Stimulated activated CD8-positive, alpha-beta memory T cell treated with anti-CD3 and anti-CD28 coated beads, Interleukin-12 subunit alpha, Interleukin-12 subunit beta, amount 100 ng/mL, for 24 hours (primary cell): ENCODE measurements around the gene CASKIN2.
"Not testable (repeated sequence)": the region's sequence is repeated elsewhere in the genome, so short reads cannot be mapped to it uniquely, and the experiment has no call there.

ENCODE experiments used
- DNase-seq: peaks from one replicate; pipeline ENCODE4 v3.0.0-alpha.2; 2020; ENCODE audit errors: extremely low read depth

Gene CASKIN2

DNA sequence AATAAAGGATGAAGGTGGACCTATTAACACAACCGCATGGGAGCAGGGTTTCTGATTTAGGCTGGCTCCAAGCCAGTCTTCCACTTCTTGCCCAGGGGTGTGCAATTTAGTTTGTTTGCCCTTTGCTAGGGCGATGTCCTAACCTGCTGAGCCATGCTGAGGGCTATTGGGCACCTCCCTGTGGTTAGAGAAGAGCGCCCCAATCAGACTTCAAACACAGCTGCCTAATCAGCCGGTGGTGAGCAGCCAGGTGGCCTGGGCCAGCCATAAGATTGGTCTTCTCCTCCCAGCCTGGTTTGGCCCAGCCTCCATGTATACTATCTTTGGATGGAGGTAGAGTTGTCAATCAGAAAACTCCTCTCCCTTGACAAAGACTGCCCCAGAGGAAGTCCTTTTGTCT lies 43.2 kb downstream of the CASKIN2 start:
- DNase-seq, result no peak

DNA sequence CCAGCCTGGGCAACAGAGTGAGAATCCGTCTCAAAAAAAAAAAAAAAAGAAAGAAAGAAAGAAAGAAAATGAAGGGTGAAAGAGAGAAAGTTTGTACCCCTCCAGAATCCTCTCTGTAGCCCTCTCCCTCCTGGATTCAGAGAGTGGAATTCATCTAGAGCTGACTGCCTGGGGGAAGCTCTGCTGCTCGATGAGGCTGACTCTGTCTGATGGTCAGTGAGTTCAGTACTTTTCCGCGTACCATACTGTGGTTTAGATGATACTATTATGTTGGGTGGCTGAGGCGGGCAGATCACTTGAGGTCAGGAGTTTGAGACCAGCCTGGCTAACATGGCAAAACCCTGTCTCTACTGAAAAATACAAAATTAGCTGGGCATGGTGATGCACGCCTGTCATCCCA lies 44.1 kb downstream of the CASKIN2 start:
- DNase-seq, result no peak

DNA sequence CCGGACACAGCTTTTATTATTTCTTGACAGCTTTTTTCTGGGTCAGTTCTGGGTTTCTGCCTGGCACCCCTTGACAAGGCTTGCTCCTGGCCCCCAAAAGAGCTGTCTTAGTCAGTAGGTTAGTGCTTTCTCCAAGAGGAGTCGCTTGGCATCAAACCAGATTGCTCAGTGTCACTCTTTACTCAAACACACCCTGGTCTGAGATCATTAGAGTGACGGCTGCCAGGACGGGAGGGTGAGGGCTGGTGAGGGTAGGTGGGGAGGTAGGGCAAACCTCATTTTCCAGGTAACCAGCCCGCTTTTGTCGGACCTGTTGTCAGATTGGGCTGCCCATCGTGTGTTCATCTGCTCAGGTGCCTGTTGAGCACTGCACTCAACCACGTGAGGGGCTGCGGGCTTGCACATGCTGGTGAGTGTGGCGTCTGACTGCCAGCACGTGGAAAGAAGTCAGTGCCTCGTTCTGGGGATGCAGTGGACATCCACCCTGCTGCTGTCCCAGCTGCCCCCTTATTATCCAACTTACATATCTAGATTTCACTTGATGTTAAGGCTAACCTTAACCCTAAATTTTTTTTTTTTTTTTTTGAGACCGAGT lies 46.5 kb downstream of the CASKIN2 start:
- no peak for DNase-seq

DNA sequence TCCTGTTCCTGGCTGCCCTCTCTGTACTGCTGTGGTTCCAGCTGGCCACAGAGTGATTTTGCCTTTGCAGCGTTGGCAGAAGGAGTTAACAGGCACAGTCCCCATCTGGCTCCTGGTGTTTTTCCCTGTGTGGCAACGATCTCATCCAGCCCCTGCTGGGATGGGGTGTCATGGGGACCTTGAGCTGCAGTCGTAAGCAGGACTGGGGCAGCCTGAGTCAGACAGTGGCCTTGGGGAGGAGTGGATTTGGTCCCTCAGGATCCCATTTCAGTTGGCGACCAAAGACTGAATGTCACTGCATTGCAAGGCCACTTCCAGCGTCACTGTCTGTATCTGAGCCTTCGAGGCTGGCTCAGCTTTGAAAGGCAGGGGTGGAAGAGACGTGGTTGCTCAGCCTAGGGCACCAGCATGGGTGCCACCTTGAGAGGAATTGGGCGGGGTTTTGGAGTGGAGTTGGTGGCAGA lies 47.0 kb downstream of the CASKIN2 start:
- no peak for DNase-seq

DNA sequence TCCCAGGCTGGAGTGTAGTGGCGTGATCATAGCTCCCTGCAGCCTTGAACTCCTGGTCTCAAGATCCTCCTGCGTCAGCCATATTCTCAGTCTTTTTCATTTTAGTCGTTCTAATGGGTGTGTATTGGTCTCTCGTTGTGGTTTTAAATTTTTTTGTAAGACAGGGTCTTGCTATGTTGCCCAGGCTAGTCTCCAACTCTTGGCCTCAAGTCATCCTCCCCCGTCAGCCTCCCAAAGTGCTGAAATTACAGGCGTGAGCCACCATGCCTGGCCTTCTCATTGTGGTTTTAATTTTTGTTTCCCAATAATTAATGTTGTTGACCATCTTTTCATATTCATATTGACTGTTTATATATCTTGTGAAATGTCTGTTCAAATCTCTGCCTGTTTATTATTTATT lies 50.3 kb downstream of the CASKIN2 start:
- DNase-seq, result no peak

DNA sequence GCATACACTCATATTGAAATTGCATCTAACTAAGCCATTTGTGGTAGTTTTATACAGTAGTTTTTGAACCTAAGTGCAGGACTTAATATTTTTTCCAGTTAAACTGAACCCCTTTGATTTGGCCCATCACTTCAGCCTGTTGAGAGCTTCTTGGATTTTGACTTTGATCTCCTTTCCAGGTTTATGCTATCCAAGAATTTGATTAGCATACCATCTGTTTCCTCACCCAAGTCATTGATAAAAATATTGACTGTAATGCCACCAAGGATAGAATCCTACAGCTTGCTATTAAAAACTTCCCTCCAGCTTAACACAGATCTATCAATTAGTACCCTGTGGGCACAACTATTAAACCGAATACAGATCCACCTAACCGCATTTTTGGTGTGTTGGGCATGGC lies 51.7 kb downstream of the CASKIN2 start:
- no peak for DNase-seq

DNA sequence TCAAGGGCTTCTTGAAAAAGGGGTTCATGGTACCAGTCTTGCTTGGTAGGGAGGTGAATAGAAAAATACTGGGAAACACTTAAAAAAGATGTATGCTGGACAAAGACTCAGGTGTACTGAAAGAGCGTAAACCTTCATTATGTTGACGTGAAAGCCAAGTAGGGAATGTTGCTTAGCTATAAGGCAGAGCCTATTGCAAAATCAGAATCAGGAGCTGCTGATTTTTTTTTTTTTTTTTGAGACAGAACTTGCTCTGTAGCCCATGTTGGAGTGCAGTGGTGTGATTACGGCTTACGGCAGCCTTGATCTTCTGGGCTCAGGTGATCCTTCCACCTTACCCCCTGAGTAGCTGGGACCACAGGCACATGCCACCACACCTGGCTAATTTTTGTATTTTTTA lies 55.0 kb downstream of the CASKIN2 start:
- no peak for DNase-seq

DNA sequence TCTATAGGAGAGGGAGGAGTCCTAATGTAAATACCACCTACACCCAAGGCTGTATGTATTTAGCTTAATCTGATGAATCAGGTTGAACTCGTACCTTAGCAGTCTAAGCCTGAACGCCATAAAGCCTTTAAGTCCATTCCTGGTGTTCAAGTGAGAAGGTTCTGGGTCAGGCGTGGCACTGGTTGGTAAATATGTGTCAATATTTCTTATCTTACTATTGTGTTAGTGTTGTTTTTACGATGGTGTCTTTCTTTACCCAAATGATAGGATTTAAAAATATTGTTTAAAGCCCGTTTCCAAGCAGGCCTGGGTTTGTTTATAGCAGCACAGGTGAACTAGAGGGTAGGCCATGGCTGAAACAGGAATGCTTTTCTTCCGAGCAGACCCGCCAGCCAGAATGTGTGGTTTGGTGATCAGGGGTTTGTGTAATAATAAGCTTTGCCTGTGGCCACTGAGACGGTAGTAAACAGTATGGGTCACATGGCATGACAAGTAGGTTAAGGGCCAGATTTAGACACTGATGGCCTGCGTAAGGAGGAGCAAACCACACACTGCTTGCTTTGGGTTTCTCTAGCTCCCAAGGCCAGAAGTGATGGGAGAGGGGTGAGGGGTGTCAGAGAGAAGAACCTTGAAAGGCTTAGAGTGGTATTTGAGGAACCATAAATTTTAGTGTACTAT lies 55.6 kb downstream of the CASKIN2 start:
- DNase-seq, result no peak

DNA sequence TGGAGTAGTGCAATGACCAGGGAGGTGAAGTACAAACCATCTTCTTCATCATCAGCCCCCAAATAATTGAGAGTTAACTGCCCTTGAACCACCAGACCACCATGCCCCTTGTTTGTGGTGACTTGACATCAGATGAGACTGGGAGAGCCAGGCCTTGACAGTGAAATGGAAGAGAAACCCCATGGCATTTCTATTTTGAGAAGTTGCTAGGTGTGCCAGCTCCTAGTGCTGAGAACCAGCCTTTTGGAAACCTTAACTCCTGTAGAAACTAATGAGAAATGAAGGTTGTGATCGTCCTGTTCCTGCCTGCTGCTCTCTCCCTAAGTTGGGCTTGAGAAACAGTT lies 56.1 kb downstream of the CASKIN2 start:
- DNase-seq, result no peak

DNA sequence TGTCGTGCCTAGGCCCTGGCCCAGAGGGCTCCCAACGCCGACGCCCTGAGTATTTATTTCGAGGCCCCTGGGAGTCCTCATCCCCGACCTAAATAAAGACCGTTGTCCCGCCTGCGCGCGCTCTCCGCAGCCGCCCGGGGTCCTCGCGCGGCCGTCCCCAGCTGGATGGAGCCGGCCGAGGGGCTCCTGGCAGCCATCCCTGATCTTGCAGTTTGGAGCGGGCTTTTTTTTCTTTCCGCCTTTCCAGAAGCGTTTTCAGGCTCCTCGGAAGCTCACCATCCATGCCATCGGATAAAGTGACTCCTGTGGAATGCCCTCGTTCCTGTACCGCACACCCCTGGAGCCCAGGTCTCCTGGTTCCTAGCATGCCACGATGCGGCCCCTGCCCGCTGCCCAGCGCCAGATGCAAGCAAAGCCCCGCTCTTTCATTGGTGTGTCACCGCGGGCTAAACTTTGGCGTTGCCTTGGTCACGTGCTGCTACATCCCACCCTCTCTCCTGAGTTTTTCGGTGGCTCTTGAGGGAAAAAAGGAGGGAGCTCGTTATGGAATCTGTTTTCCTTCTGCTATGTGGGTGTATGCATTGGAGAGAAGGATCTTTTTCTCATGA lies 58.2 kb downstream of the CASKIN2 start:
- DNase-seq, result no peak

DNA sequence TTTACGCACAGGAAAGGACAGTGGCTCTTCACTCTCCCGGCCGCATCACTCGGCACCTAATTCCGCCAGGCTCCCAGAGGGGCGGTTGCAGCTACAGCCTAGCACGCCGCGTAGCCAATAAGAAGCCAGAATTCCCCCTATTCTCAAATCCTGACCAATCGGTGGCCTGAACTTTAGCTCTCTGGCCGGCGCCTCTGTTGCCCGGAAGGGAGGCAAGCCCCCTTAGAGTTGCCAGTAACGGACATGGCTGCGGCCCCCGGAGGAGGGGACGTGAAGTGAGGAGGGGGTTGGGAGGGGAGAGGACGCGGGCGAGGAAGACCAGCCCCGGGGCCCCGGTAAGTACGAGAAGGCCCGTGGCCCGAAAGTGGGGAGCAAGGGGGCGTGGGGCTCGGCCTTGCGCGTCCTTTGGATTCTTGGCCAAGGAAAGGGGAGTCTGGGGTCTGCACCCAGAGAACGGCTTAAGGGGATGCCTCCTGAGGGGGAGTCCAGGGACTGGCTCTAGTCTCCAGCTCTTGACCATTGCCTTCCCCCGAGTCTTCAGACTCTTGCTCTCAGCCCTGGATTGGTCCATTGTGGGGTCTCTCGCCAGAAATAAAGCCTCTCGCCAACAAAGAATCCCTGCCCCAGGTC lies 58.8 kb downstream of the CASKIN2 start, which contains the start of gene TMEM94:
Gene TMEM94, plus strand, starts transcription at position 219 of the 630 bp plus-strand sequence. CDS start 15,271 bp downstream, outside the sequence.
- peak; percentile 75 for DNase-seq

DNA sequence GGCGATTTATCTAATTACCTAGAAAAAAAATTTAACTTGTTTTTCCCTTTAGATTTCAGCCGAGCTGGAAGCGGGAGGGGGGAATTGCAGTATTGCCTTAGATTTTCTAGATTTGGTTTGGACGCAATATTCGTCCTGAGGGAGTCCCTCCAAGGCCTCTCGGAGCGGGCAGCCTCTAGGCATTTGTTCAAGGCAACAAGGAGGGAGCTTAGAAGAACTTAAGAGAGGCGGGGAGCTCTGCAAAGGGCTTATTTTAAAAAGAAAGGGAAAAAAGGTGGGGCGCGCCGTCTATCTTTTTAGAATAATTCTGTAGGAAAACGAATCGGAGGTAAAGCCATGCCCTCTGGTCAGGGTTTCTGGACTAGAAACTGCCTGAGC lies 59.3 kb downstream of the CASKIN2 start:
- DNase-seq, result no peak

DNA sequence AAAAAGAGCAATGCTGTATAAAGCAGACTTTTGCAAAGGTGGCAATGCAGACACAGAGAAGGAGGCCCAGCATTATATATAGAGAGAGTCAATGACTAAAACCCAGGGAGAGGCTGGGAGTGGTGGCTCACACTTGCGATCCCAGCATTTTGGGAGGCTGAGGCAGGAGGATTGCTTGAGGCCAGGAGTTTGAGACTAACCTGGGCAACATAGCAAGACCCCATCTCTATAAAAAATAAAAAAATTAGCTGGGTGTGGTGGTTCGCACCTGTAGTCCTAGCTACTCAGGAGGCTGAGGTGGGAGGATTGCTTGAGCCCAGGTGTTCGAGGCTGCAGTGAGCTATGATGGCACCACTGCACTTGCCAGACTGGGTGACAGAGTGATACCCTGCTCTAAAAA lies 60.7 kb downstream of the CASKIN2 start:
- DNase-seq, result not testable (repeated sequence)

DNA sequence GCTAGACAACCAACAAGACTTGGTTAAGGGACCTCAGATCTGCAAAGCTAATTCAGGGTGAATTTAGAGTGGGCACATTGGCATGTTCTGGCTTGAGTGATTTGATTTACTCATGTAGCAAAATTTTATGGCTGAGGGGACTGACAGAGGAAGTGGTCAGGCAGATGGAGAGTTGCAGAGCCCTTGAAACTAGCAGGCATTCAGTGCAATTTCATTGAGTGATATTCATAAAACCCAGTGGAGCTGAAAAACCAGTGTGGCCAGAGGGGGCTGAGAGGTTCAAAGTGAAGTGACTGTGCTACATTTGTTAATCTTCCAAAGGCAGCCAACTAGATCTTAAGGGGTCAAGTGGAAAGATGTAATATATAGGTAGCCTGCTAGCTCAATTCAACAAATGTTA lies 61.1 kb downstream of the CASKIN2 start:
- DNase-seq, result no peak

DNA sequence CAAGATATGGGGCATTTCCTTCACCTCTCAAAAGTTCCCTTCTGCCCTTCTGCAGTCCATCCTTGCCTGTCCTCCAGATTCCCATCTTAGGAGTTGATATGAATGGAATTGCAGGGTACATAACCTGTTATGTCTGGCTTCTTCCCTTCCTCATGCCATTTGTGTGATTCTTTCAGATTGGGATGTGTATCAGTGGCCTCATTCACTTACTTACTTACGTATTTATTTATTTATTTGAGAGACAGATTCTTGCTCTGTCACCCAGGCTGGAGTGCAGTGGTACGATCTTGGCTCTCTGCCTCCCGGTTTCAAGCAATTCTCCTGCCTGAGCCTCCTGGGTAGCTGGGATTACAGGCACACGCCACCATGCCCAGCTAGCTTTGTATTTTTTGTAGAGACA lies 65.1 kb downstream of the CASKIN2 start:
- no peak for DNase-seq
